Caki2 (cell line): Measurements from ENCODE around the gene B9D1. TPM values are rescaled to one million over a fixed set of nuclear protein-coding genes. Genes with fewer than 3 reads are reported as not detected.
"Not testable (repeated sequence)": the region's sequence is repeated elsewhere in the genome, so short reads cannot be mapped to it uniquely, and the experiment has no call there.

Experiments
- DNase-seq: peaks from one replicate; pipeline ENCODE4 v3.0.0-alpha.2; 2015; ENCODE audit warnings: low read depth
- in situ Hi-C: cut with HindIII; loops from 2 replicates; pipeline ENCODE4 v1.10.0; 2016; ENCODE audit warnings: low sequenced_read_pairs, low pct_unique_long_range_greater_than_20kb, mixed read lengths
- total RNA-seq: library from RNA; depleted of rRNA; stranded (reverse); fragments of >200 nt; shearing (Covaris generic); gene quantifications from 2 replicates; pipeline ENCODE4 v1.2.3, GENCODE V29; 2014; ENCODE audit warnings: low replicate concordance

The B9D1 gene
- total RNA-seq, 1 experiment from 2014 or later: 55.1 TPM

DNA sequence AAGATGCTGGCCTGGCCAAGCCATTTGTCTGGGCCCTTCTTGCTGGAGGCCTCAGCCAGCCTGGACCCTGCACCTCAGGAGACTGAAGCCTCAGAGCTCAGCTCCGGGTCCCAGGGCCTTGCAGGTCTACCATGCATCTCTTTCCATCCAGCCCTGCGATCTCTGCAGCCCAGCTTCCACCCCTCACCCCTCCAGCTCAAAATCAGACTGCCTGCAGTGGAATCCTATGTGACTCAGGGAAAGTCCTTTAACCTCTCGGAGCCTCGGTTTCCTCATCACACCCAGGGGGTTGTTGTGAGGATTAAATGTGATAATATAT is 2.9 kb upstream of the B9D1 start:
- in situ Hi-C loops: no loop called here
- DNase-seq: no peak

DNA sequence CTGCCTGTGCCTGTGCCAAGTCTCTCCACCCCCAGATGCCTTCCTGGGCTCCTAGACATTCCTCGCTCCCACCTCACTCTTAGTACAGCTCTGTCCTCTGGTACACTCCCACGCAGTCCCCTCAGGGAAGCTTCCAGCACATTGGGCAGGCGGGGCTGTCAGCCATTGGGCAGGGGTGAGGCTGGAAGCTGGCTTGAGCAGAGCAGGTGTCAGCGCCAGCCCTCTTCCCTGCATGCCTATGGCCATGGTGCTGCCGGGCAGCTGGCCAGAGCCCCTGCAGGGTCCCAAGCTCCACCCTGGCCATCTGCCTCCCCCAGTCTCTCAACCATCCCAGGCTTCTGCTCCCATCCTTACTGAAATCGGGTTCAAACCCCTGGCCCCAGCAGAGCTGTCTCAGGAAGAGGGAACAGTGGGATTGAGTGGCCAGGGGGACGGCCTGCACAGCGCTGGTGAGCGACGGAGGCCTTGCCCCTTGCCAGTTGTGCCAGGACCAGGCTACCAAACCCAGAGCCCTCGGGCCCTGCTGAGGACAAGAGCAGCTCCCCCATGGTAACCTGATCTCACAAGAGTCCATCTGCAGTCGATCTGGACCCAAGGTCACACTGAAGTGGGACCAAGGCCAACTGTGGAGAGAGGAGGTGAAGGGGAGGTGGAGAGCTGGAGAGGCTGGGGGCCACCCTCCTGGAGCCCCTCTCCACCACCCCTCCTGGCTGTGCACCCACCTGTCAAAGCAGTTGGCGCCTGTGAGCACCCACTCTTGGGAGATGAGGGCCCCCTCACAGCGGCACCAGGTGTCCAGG is 2.4 kb upstream of the B9D1 start:
- in situ Hi-C loops: no loop called here
- no peak for DNase-seq

DNA sequence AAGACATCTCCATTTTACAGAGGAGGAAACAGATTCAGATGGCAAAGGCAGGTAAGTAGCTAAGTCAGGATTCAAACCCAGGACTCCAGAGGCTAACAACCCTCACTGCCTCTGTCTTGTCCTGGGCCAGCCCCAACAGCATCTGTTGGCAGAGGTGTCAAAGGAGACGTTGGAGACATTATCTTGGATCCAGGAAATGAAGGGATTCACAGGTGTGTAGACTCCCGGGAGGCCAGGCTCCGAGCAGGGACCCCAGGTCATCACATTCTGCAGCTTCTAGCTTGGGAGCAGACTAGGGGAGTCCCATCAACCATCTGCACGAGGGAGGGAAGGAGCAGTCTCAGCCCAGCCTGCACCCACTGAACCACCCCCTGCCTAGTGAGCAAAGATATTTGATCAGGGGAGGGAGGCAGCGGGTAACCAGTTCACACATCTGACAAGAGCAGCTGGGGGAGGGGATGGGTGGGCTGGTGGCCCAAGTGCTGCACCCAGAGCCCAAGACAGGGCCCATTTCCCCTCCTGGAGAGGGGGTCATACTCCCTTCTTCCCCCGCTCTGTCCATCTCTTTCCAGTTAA is 1.0 kb upstream of the B9D1 start:
- DNase-seq: no peak
- in situ Hi-C loops: no loop called here

DNA sequence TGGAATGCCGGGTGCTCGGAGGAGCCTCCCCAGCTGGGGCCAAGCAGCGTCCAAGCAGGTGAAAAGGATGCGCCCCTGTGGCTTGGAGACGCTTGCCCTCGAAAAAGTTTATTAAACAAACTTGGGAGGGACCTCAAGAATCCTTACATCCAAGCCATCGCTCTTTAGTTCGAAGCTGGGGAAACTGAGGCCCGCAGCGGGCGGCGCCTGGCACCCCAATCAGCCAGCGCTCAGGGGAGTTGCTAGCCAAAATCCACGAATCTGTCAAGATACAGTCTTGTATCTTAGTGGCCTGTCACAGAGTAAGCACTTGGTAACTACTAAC is 553 bp upstream of the B9D1 start:
- in situ Hi-C loops: no loop called here
- DNase-seq: no peak

DNA sequence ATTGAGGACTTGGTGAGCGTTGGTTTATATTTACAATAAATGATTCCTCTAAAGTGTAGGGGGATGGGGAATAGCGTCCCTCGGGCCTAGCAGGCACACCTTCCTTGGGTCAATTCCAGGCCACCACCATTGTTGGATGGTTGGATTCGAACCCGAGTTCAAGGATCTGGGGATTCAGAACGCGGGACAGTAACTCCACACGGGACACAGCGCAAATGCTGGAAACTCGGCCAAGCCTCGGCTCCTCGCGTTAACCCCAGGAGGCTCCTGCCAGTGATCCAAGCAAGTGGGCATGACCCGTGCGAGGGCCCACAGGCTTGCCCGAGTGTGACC is 613 bp downstream of the B9D1 start:
- in situ Hi-C loops: no loop called here
- DNase-seq: no peak

DNA sequence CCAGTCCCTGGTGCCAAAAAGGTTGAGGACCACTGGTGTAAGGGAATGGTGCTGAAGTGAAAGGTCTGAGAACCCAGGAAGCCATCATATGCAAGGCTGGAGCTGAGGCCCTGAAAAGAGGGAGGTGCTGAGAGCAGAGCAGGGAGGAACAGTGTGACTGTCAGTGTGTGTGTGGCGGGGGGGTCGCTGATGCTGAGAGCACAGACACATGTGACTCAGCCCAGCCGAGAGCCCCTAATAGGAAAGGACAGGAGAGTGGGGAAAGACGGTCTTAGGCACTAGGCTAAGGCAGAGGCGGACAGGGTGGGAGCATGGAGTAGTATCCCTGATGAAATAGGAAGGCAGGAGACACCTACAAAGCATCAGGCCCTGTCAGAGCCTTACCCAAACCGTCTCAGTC is 1.2 kb downstream of the B9D1 start:
- DNase-seq: no peak
- in situ Hi-C loops: no loop called here

DNA sequence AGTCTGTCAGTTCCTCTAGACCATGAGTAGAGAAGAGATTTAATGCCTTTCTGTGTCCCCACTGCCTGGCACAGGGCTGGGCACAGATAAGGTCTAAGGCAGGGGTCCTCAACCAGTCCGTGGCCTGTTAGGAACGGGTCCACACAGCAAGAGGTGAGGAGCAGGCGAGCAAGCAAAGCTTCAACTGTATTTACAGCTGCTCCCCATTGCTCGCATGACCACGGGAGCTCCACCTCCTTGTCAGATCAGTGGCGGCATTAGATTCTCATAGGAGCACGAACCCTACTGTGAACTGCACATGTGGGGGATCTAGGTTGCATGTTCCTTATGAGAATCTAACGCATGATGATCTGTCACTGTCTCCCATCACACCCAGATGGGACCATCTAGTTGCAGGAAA is 1.8 kb downstream of the B9D1 start:
- in situ Hi-C loops: no loop called here
- no peak for DNase-seq

DNA sequence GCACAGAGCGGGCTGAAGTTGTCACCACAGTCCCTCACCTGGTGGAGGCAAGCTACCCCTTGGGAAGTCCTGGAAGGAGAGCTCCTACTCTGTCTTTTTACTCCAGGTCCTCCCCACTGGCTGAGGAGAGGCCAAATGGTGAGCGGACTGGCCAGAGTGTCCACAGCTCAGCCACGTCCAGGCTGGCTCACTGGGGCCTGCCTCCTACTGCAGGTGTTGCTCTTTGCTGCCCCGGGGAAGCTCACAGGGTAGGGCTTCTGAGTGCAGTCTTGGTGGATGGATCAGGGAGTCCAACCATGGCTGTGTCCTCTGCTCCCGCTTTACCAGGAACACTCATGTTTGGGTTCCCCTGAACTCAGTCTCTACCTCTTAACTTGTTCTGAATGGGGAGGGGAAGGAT is 2.7 kb downstream of the B9D1 start:
- DNase-seq: no peak
- in situ Hi-C loops: no loop called here

DNA sequence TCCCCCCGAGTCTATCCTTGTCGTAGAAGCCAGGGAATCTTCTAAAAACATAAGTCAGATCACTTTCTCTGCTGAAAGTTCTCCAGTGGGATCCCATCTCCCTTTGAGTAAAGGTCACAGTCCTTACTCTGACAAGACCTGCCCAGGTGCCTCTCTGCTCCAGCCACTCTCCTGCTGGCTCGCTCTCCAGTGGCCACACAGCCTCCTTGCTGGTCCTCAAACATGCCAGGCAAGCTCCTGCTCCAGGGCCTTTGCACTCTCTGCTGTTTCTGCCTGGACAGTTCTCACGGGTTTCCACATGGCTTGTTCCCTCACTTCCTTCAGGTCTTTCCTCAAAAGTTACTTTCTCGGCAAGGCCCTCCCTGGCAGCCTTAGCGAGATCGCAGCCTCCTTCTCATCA is 3.4 kb downstream of the B9D1 start:
- in situ Hi-C loops: no loop called here
- DNase-seq: no peak

DNA sequence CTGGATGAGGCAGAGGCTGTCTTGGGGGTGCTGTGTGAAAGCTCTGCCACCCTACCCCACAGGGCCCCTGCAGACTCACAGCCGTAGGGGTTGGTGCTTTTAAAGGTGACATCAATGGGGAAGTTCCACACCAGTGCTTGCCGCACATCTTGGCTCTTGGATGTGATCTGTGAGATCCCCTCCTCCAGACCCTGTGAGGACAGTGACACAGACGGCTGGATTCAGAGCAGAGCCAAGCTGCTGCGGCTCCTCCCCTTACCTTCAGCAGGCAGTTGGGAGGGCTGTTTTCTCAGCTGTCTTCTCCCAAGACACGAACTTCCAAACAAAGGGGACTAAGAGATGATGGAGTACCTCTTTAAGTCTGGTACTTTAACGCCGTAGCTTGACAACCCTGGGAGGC is 4.8 kb downstream of the B9D1 start:
- DNase-seq: no peak
- in situ Hi-C loops: no loop called here

DNA sequence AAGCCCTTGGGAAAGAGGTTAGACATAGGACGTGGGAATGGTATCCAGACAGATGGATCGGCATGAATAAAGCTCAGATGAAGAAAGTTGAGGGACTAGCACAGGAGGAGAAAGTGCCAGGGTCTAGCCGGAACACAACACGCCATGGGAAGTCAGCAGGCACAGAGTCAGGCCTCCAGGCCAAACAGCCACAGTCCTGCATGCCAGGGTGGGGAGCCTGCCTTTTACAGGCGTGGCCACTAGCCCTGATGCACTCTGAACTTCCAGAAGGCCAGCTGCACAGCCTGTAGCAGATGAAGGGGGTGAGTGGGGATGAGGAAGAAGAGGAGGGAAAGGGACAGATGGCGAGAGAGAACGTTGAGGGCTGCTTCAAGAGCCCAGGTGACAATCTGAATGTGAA is 5.2 kb downstream of the B9D1 start:
- DNase-seq: no peak
- in situ Hi-C loops: no loop called here

DNA sequence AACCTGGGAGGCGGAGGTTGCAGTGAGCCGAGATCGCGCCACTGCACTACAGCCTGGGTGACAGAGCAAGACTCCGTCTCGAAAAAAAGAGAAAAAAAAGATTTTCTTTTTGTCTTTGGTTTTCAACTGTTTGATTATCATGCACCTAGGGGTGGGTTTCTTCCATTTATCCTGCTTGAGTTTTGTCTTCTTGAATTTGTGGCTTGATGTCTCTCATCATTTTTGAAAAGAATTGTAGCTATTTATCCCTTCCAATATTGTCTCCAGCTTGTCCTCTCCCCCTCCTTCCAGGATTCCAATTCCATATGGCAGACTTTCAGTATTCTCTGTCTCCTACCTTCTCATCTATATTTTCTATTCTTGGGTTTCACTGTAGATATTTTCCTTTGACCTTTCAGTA is 7.8 kb downstream of the B9D1 start:
- in situ Hi-C loops: no loop called here
- DNase-seq: no peak

DNA sequence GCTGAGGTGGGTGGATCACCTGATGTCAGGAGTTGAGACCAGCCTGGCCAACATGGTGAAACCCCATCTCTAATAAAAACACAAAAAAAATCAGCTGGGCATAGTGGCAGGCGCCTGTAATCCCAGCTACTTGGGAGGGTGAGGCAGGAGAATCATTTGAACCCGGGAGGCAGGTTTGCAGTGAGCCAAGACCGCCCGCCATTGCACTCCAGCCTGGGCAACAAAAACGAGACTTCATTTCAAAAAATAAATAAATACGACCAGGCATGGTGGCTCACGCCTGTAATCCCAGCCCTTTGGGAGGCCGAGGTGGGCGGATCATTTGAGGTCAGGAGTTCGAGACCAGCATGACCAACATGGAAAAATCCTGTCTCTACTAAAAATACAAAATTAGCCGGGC is 9.1 kb downstream of the B9D1 start:
- DNase-seq, in situ Hi-C loops: not testable (repeated sequence)

DNA sequence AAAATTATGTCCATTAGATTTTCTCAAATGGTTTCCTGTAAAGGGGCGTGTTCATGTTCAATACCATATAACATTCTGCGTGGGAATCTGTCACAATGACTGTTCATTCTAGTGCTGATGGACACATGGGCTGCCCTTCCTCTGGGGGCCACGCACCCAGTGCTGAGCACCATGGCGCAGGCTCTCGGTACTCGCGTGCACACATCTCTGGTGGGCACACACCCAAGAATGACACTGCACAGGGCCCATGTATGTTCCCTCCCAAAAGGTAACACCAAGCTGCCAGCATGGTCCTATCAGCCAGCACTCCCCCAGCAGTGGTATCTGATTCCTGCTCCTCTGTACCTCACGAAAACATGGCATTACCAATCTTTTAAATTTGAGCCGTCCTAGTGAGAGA is 13.7 kb downstream of the B9D1 start:
- no peak for DNase-seq
- in situ Hi-C loops: no loop called here

DNA sequence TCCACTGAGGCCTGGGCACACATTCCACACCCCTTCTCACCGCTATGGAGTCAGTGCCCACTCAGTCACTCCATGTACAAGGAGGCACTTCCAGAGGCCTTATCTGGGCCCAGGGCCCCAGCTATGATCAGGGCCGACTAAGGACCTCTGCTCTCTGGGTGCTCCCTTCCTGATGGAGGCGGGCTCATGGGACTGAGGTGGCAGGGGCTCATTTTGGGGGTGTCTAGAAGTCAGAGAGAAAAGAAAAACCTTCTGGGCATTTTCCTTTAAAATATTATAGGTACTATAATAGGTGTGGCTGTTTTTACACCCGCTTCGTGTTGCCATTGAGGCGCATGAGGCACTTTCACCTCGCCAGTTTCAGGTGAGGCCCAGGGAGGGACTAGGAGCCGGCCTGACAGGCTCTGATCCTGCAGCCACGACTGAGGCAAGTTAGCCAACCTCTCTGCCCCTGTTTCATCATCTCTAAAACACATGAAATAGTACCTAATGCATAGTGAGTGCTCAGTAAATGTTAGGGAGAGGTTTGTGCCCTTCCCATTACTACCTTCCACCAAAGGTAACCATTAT is 14.4 kb downstream of the B9D1 start:
- DNase-seq: no peak
- in situ Hi-C loops: no loop called here

DNA sequence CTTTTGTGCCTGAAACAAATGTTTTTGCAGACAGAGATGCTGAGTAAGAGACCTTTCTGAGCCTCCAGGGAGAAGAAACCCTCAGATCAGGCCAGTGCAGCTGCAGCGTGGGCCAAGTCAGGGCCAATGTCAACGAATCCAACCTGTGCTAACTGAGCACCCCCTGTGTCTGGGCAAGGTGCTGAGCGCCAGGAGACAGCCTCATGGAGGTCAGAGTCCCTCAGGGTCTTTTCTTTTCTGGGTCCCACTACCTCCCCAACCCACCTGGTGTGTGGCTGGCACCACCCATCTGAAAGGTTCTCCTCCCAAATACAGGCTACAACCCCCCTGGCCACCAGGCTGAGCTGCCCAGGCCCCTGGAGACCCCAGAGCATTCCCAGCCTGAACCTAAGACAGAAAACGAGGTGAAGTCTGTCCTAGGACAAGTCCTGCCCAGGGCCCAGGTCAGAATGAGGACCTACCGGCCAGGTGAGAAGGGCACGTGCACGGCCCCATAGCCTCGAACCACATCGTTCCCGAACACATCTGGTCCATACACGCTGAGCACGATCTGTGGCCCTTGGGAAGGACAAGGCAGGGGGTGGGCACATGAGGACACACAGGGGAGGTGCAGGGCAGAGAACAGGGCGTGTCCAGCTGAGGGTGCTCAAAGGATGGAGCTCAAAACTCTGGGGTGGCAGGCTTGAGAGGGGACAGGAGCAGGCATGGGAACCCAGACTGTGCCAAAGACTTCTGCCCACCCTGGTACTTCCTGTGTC is 15.0 kb downstream of the B9D1 start:
- no peak for DNase-seq
- in situ Hi-C loops: no loop called here

DNA sequence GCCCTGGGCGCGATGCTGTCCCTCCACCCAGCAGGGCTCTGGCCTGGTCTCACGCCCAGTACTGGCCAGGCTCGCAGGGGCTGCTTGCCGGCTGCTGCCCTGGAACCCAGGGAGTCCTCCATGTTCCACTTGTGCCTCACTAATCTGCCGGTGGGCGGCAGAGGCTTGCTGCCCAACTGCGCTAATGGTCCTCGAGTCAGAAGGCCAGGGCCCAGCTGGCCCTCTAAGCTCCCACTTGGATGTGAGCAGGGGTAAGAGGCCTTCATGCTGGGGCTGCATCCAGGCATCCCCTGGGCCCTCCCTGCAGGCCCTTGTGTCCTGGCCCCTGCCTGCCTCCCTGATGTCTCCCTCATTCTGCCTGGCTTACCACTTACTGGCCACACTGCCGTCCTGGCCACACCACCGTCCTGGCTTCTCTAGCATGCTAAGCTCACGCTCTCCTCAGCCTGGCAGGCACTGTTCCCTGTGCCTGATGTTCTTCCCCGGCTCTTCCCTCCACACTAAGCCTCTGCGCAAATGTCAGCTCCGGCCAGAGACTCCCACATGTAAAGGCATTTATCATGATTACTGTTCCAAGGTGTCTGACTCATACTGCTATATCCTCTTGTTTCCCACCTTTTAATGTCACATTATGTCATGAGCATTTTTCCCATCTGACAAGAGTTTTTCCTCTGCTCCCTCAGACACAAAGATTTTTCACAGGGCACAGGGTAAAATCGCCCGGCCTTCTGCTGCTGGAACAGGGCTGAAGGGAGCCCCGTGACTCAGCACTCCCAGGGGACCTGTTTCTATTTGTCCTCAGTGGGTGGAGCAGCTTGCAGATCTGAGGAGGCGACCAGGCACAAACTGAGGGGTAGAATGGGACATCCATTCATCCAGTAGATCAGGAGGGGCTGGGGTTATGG is 15.9 kb downstream of the B9D1 start:
- in situ Hi-C loops: no loop called here
- peak; percentile 78 for DNase-seq

DNA sequence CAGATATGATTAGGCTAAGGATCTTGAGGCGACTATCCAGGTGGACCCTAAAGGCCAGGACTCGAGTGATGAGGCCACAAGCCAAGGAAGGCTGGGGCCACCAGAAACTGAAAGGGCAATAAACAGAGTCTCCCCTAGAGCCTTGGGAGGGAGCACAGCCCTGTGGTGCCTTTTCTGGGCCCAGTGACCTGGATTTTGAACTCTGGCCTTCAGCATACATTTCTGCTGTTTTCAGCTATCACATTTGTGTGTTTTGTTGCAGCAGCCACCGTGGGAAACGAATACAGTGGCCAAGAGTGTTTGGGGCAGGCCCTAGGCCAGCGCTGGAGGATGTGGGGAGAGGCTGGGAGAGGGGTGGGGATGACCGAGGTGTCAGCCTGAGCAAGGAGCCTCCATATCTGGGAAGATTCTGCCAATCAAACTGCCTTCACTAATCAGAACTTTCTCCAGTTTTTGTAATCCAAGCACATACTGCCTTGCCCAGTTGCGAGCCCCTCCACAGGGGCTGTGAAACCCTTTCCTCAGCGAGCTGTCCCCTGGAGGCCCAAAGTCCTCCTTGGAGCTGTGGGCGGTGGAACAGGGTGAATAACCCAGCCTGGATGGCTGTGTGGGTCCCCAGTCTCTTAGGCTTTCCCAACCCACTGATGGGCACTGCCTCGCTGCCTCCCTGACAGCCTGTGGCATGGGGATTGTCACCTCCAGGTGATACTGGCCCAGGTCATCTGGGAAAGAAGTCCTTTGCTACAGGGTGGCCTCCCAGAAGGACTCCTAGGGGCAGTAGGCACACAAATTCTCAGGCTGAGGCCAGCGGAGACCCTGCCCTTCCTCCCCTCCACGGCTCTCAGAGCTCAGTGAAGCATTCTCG is 16.8 kb downstream of the B9D1 start:
- DNase-seq: no peak
- in situ Hi-C loops: no loop called here
